Measurements from ENCODE around the gene IL34.
A peak's percentile ranks its signal among the peaks of the same experiment; 100 is the strongest.

The IL34 gene

DNA sequence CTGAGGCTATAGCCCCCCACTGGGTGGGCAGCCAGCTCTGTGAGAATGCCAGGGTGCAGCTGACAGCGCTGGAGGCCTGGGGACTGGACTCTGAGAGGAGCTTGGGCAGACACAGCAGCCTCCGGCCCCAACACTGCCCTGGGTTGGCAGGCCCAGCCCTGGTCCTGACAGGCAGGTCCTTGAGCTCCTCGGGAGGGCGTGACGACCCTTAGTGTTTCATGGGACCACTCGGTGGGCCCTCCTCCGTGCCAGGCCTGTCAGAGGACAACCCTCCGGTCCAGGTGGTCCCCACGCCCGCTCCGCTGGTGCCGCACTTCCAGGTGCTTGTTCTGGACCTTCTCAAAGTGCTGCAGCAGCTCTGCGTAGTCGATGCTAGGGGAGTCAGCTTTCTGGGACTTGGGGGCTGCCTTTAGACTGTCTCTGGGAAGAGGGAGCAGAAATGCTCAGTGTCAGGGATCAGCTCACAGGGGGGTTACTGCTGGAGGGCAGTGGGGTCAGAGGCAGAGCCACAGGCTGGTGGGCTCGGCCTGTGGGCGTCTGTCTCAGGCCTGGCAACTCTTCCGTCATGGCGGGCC lies 41.4 kb downstream of the IL34 start:
- H3K27ac ChIP-seq: peak overlapping the region; percentile 81; the same call in 1 of the 2 replicates
- no peak for TF ChIP-seq ZFX (IDR thresholded peaks at IDR 0.05)
- TF ChIP-seq, protein P1, sequence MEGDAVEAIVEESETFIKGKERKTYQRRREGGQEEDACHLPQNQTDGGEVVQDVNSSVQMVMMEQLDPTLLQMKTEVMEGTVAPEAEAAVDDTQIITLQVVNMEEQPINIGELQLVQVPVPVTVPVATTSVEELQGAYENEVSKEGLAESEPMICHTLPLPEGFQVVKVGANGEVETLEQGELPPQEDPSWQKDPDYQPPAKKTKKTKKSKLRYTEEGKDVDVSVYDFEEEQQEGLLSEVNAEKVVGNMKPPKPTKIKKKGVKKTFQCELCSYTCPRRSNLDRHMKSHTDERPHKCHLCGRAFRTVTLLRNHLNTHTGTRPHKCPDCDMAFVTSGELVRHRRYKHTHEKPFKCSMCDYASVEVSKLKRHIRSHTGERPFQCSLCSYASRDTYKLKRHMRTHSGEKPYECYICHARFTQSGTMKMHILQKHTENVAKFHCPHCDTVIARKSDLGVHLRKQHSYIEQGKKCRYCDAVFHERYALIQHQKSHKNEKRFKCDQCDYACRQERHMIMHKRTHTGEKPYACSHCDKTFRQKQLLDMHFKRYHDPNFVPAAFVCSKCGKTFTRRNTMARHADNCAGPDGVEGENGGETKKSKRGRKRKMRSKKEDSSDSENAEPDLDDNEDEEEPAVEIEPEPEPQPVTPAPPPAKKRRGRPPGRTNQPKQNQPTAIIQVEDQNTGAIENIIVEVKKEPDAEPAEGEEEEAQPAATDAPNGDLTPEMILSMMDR (conservative IDR thresholded peaks at IDR 0.05): no peak

DNA sequence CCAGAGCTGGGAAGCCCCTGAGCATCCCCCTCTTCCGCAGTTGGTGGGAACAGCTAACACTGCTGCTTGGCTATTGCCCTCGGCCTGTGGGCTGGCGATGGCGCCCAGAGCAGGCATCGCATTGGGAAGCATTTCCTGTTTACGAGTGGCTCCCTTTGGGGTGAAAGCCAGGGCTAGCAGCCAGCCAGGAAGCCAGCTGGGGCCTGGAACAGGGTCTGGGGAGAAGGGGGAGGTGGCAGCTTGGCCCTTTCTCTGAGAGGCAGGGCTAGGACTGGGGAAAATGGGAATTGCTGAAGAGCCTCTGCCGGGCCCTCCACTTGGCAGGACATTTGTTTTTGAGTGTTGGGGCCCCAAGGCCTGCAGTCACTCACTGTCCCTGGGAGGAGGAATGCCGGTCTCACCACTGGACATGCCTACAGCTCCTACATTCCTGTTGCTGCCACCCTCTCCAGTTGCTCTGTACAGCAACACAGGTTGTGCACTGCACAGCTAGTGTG lies 41.9 kb downstream of the IL34 start:
- H3K27ac ChIP-seq: peak overlapping the region; percentile 81; the same call in 1 of the 2 replicates
- TF ChIP-seq, protein P1 (conservative IDR thresholded peaks at IDR 0.05): no peak
- TF ChIP-seq ZFX (IDR thresholded peaks at IDR 0.05): no peak

DNA sequence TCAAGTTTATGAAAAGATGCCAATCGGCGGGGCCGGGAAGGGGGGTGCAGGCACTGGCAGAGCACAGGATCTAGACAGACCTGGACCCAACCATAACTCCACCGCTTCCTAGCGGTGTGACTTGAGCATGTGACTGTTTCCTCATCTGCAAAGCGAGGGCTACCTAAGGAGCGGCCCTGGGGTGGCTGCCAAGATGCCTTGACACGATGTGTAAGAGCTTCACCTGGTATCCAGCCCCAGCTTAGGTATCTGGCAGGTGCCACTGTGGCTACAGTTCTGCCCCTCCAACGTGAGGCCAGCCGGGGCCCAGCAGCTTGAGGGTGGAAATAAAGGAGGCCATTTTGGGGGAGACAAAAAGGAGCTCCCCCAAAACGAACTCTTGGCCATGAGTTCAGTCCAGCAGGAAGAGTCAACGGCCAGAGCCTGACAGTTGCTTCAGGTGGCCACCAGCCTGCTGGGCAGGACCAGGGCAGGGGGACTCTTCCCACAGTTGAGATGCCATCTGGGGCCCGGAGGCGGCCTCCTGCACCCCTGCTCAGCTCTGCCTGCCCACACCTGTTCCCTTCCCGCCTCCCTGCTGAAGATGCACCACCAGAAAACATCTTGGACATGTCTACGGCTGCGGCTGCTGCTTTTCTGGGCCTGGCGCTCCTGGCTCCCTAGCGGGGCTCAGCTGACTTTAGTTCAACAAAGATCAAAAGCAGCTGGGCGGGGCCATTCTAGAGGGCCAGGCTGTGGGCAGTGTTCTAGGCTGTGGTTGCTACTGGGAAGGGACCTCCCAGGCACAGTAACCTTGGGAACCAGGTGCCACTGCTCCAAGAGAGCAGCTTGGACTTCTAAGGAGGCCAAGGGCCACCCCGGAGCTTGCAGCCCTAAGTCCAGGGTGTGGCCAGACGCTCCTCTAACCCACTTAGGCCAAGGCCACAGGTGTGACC lies 42.9 kb downstream of the IL34 start:
- TF ChIP-seq, protein P1 (conservative IDR thresholded peaks at IDR 0.05): no peak
- no peak for TF ChIP-seq ZFX (IDR thresholded peaks at IDR 0.05)
- H3K27ac ChIP-seq: no peak overlapping the region

DNA sequence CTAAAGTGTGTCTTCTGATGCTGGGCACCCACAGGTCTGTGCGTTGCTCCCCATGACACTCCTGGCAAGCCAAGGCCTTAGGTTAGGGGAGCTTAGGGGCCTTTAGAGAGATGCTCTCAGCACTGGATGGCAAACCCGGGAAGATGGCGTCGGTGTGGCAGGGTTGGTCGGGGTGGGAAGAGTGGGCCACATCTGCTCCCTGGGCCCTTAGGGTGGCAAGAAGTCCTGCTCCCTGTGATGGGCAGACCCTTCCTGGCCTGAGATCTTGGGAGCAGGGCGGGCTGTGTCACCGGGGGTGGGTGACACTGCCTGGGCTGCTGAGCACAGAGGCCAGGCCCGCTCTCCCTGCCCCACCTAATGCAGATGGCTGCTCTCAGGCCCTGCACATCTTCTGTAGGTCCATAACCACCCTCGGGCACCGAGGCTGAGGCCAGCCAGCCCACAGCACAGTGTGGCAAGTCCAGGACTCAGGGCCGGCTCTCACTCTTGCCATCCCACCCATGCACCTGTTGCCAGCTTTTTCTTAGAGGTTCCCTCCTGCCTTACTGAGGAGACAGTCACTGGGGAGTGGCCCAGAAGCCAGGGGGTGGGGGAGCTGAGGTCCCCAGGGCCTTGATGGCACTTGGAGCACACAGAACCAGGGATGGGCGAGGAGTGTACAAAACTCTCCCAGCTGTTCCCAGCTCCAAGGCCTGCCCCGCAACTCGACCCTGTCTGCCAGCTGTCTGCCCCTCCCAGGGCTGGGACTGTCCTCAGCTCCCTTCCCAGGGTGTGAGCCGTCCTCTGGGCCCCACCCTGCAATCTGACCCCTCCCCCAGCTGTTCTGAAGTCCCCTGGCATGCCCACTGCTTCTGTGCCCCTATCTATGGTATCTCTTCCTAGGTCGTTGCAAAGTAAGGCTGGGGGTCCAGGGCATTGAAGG lies 43.9 kb downstream of the IL34 start:
- no peak overlapping the region for H3K27ac ChIP-seq

DNA sequence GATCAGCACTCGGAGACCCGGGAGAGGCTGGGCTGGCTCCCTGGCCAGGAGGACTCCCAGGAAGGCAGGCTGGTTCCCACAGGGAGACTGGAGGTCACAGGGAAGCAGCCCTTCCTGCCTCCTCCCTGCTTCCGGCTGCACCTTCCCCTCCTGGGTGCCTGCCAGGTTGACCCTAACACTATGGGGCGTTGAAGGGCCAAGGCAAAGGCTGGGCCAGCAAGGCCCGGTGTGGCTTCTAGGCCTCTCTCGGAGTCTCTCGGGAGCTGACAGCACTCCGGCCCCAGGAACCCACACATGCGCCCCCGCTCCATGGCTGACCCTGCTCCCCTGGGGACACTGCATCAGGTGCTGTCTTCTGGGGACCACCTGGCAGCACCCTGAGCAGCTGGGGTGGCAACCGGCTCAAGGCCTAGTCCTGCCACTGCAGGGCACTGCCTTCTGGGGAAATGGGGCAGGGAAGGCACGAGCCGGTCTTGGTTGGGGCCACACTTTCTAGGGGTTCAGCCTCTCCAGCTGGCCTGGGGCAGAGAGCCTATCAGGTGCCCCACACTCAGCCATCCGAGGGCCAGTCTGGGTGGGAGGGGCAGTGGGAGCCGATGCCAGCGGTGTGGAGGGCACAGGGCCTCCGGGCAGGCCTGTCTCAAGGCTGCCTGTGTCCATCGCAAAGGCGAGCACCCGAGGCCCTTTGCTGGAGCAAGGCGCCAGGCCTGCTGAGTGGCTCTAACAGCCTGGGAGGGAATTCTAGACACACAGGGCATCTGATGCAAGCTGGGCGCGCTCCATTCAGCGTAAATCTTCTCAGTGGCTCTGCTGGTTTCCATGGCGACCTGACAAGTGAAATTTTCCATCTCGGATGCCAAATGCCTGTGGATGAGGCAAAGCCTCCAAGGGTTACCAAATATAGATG lies 45.1 kb downstream of the IL34 start:
- no peak overlapping the region for H3K27ac ChIP-seq
- TF ChIP-seq, protein P1 (conservative IDR thresholded peaks at IDR 0.05): no peak
- no peak for TF ChIP-seq ZFX (IDR thresholded peaks at IDR 0.05)

More for the DNA sequence above, 43.9 kb downstream of the IL34 start:
- TF ChIP-seq, protein P1 (conservative IDR thresholded peaks at IDR 0.05): no peak
- no peak for TF ChIP-seq ZFX (IDR thresholded peaks at IDR 0.05)

DNA sequence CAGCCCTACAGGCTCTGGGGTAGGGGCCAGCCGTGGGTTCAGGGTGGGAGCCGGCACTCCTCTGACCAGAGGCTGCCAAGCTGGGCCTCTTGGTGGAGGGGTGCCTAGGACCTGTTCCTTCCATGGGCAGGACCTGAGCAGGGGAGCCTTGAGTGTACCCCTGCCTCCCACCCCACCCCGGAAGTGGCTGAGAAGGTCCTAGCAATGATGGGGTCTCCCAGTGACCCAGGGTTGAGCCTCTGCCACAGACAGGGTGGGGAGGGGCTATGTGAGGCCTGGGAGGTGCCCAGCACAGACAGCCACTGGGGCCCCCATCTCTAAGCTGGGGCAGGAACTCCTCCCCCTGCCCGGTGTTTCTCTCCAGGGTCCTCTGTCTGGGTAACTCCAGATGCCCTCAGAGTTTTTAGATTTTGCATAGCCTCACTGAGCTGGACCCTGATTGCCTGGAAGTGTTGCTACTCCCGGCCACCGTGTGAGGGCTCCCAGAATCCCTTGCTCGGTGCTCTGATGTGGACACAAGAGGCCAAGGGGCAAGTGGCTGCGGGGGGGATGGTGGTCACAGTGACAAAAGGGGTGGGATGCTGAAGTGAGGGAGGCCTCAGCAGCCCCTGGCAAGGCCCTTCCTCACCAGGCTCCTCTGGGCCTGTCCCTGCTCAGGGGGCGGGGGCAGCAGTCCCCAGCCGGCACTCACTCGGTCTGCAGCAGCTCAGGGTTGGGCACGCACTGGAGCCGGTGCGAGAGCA lies 45.9 kb downstream of the IL34 start:
- H3K27ac ChIP-seq: no peak overlapping the region
- TF ChIP-seq, protein P1 (conservative IDR thresholded peaks at IDR 0.05): no peak
- TF ChIP-seq ZFX (IDR thresholded peaks at IDR 0.05): no peak
